CD4-positive, alpha-beta T cell treated with Interferon gamma for 1 hour (primary cell): ENCODE measurements around the gene KLF3.

Experiments
- DNase-seq: peaks from one replicate; pipeline ENCODE4 v3.0.0-alpha.2; 2020

KLF3 gene

DNA sequence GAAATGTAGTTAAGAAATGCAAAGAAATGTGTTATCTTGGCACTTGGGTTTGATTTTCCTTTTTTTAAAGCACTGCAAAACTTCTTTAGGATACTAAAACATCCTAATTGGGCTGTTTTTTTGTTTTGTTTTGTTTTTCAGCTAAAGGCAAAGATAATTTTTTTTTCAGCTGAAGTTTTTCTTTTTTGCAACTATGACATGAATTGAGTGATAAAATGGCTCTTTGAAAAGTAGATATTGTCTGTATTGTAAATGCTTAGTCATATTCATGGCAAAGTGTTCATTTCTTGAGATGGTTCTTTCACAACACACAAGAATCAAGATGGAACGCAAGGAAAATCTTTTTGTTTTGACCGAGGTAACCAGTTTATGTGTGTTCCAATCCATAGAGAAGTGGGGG lies 35.1 kb downstream of the KLF3 start:
- DNase-seq: no peak

DNA sequence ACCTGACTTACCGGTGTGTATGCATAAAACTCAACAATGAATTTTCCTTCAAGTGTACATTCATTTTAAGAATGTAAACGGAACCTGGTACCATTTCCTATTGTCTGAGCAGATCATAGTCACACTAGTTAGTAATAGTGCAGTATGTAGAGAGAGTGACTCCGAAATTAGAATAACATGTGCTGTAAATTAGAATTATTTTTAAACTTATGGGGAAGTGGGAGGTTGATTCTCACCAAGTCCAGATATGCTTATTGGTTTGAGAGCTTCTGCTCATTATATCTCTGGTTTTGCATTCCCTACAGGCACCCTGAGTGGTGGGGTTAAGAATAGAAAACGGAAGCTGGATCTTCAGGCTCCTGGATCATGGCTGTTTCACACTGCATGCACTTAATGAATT lies 39.6 kb downstream of the KLF3 start:
- DNase-seq: no peak

DNA sequence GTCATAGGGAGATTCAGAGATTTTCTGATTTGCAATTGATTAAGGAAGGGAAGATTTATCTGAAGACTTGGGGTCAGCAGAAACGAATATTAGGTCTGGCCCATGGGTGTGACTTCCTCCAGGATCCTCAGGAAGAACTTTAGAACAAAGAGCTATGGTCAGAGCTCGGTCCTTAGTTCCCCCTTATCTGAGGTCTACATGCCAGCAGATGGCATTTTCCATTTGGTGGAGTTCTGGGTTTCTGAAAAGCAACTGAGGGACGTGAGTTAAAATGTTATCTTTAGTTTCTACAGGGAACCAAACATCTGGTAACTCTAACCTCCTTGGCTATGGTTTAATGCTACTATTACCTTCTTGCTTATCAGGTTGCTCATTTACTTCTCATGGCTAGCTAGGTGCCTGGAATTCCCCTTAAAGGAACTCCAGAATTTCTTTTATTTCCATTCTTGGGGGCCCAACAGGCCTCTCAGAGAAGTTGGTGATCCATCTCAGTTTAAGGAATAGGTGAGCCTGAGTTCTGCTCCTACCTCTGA lies 40.7 kb downstream of the KLF3 start:
- DNase-seq: no peak

DNA sequence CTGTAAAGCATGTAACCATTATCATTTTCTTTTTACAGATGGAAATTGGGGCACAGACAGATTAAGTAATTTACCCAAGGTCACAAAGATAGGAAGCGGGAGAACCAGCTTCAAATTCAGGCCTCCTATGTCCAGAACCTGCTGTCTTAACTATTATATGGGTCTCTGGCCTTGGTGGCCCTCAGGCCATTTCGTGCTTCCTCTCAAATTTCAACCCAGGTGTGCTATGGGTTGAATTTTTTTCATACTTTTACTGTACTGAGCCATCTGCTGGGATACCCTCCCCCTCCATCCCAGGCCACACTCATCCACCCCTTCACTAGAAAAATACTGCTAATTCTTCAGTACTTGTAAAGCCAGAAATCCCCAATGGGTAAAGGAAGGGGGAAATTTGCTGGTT lies 42.3 kb downstream of the KLF3 start:
- DNase-seq: no peak

DNA sequence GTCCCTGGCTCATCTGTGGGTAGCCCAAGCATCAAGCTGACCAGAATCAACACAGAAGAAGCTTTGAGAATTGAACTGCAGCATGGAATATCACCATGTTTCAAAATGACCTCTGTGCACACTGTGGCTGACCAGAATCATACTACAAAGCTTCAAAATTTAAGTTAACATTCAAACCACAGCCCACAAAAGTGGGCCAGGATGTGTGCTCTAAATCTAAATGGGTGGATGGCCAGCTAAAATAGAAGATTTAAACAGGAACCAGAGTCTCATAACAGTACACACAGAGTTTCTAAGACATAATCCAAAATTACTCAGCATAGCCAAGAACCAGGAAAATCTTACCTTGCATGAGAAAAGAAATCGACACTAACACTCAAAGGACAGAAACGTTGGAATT lies 46.1 kb downstream of the KLF3 start:
- DNase-seq: no peak

DNA sequence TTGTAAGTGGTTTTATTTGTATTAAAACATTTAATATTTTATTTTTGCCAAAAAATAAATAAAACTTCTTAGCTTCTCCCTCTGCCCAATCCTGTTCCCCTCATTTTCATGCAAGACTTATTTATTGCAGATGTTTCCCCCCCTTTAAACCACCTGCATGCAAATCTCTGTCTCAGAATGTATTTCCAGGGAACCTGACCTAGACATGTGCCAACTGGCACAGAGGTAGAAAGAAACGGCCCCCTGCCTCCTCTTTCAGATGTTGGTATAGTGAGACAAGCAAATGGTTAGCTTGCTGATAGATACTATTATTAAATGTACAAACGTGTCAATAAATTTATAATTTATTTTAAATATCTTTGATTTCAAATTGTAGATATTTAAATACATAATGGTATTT lies 47.1 kb downstream of the KLF3 start:
- DNase-seq: no peak

DNA sequence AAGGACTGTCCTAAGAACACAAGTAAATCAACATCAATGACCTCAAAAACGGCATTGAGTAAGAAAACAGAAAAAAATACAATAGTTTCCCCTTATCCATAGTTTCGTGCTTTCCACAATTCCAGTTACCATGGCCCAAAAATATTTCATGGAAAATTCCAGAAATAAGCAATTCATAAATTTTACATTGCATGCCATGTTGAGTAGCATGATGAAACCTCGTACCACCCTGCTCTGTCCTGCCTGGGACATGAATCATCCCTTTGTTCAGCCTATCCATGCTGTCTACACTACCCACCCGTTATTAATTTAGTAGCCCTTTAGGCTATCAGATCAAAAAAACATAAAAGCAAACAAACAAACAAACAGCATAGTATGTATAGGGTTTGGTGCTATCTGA lies 51.1 kb downstream of the KLF3 start:
- DNase-seq: no peak

DNA sequence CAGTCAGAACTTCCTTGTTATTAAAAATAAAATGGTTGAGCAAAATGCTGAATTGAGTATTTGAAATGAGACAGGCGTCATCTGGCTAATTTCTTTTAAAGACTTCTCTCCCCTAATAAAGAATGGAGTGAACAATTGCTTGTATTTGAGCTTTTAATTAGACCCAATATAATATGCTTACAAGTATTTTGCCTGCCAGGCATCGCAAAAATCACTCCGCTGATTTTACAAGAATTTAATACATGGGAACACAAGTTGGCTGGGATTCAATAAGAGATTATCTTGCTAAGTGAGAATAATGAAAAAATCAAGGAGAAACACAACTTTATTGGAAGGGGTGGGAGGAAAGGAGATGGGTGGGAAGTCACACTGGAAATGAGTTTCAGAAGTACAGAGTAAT lies 52.3 kb downstream of the KLF3 start:
- DNase-seq: no peak

DNA sequence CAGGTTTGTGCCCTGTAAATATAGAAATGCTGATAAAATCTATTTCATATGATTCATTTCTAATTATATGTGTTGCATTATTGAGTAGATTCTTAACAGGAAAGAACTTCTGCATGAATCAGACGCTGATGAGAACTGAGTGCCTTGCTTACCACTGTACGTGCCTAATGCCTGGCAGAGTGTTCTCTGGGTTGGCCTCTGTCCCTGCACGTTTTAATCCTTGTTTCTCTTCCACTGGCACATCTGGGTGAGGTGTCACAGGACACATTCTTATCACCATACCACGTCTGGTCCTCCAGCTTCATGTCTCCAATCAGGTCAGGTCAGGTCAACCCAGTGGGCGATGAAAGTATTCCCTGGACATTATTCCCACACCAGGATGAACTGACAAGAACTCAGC lies 53.6 kb downstream of the KLF3 start:
- no peak for DNase-seq

DNA sequence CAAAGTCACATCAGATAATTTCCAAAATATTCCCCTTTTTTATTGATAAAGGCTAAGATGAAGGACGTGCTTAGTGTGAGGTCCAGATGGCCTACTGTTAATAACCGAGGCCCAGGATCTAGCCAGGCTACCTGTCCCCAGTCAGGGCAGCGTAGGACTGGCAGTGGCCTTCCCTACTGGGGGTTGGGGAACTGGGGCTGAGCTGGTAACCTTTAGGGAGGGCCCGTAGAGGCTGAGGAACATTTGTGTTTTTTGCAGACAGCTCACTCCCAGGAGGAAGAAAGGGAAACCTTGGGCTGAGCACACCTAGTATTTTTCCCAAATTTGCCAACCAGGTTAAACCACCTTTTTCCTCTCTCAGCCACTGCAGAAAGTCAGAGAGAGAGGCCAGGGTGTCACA lies 59.1 kb downstream of the KLF3 start:
- DNase-seq: no peak

DNA sequence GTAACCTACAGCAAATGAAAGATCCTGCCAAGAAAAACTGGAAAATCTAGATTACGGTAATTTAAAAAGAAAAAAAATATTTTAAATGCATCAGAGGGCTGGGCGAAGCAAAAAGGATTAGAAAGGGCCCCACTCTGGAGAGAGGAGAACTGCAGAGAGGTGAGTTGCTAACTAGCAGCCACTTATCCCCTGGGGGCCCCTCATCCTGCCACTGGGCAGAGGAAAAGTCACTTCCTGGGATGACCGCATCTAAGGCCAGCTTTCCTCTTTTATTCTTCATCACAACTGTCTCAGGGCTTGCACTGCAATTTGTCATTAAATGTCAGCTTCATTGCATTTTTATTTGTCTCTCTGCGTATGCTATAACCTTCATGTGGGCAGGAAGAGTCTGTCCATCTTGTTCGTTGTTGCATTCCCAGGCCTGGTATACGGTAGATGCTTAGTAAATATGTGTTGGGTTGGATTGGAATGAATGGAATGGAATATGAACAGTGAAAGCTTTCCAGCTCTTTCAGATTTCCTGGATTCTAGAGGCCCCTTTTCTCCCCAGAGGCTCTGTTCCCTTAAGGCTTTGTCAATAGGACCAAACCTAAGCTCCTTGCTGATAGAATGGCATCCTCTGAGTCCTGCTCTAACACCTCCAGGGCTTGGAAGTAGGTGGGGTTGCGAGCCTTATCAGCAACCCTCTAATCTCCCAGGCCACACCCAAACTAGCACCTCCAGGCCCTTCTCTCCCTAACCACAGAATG lies 59.9 kb downstream of the KLF3 start:
- no peak for DNase-seq

DNA sequence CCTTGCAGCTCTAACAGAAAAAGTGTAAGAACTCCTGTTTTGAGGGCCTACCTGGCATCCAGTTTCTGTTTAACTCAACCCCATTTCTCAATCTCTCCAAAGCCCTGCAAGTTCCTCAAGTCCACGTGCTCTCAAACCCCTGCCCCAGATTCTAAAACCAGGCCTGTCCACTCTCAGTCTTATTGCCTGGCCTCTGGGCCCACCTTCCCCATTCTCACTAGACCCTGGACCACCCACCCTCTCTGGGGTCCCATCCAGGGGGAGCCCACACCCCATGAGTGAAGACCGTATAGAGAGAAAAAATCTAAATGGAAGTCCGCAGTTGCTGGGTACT lies 60.4 kb downstream of the KLF3 start:
- DNase-seq: no peak

DNA sequence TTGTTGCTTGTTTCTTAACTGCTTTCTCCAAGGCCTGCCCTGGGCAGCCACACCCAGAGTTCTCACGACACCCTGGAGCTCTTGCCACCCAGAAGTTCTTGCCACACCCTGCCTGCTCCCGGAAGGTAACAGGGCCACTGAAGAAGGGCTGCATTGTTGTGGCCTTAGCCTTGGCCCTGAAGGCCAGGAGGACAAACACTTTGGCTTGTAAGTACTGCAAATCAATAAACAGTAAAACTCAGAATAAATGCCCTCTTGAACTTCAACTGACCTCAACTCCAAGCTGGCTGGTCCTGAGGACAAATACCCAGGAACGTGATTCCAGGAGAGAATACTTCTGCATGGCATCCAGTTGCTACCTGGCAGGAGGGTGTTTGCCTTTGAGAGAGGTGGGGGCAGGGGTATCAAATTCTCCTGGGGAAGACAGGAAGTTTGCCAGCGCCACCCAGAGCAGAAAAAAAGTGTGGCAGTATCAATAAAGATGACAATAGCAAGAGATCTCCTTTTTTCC lies 64.7 kb downstream of the KLF3 start:
- no peak for DNase-seq

DNA sequence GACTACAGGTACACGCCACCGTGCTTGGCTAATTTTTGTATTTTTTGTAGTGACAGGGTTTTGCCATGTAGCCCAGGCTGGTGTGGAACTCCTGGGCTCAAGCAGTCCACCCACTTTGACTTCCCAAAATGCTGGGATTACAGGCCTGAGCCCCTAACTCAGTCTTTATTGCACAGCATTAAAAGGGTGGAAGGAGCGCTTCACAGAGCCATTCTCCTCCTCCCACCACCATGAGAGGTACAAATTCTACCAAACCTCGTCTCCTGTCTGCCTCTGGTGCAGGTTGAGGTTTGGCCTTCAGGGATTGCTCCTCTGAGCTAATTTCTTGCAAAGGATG lies 66.5 kb downstream of the KLF3 start:
- no peak for DNase-seq

DNA sequence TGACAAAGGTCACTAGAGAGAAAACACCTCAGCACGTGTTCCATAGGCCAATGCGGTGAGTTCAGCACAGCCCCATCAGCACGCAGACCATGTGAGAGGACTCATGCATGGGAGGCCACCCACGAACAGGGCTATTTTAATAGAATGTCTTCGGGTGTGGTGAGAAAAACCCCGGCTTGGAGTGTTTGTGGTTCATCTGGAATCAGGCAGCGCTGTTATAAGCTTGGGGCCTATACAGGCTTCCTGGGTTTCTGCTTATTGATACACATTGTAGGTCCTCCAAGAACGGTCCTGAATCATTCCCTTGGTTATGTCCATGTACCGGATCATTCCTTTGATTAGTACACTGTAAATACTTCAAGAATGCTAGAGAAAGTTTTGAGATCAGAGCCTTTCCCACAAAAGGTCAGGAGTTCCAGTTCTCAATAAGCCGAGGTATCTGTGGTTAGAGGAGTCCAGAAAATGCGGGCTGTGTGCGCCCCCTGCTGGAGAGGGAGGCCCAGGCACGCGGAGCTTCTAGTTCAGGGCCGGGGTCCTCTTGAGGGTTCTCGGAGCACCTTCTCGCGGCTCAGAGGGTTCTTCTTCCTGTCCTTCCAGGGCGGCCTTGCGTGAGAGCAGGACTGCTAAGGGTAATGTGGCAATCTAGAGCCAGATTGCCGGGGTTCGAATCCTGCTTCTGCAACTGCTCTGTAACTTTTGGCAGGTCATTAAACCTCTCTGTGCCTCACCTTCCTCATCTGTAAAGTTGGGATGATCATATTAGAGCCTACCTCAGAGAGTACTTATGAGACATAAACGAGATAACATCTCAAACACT lies 67.0 kb downstream of the KLF3 start:
- peak; percentile 71 for DNase-seq

DNA sequence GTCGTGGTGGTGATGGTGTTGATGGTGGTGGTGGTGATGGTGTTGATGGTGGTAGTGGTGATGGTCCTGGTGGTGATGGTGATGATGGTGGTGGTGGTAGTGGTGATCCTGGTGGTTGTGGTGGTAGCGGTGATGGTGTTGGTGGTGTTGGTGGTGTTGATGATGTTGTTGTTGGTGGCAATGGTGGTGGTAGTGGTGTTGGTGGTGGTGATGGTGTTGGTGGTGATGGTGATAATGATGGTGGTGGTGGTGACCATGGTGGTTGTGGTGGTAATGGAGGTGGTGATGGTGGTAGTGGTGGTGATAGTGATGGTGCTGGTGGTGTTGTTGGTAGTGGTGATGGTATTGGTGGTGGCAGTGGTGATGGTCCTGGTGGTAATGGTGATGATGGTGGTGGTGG lies 69.7 kb downstream of the KLF3 start:
- DNase-seq: no peak

DNA sequence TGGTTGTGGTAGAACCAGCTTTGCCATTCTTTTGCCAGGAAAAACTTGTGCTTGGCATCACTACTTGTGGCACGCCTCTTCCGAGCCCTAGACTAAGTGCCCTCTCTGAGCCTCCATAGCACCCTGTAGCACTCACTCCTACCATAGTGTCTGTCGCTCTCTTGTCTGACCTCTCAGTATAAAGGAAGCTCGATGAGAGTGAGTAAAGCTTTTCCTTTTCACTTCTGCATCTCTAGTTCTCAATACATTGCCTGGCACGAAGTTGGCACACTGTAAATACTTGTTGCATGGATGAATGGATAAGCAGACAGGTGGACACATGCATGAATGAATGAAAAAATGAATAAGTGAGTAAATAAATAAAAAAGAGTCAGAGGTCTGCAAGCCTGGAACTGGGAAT lies 70.4 kb downstream of the KLF3 start:
- DNase-seq: no peak

DNA sequence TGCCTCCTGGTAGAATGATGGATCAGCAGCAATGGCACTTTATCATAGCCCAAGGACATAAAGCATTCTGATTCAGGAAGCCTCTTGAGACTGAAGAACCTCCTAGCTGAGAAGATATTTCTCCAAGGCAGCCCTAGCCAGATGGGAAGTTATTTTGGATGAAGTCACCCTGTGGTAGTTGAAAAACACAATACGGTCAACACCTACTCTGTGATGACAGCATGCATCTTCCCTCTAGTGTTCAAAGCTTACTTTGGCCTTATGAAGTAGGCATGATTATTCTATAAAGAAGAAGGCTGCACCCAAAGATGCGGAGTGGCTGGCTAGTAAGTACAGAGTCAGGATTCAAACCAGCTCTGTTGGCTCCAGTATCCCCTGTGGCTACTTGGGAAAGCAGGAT lies 70.9 kb downstream of the KLF3 start:
- DNase-seq: no peak

DNA sequence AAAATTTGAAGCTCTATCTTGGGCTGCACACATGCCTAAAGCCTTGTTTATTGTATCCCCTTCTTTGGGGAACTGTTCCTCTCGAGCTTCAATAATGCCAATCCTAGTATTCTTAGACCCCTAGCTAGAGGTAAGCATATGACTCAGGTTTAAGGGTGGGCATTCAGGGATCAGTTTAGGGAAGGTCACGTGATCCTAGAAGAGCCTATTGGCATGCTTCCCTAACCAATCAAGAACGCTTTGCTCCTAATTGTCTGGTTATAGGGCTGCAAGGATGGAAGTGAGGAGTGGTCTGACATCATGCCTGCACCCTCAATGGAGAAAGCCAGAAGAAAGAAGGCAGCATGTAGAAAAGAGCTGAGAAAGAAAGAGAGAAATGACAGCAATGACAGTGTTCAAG lies 71.9 kb downstream of the KLF3 start:
- DNase-seq: no peak

DNA sequence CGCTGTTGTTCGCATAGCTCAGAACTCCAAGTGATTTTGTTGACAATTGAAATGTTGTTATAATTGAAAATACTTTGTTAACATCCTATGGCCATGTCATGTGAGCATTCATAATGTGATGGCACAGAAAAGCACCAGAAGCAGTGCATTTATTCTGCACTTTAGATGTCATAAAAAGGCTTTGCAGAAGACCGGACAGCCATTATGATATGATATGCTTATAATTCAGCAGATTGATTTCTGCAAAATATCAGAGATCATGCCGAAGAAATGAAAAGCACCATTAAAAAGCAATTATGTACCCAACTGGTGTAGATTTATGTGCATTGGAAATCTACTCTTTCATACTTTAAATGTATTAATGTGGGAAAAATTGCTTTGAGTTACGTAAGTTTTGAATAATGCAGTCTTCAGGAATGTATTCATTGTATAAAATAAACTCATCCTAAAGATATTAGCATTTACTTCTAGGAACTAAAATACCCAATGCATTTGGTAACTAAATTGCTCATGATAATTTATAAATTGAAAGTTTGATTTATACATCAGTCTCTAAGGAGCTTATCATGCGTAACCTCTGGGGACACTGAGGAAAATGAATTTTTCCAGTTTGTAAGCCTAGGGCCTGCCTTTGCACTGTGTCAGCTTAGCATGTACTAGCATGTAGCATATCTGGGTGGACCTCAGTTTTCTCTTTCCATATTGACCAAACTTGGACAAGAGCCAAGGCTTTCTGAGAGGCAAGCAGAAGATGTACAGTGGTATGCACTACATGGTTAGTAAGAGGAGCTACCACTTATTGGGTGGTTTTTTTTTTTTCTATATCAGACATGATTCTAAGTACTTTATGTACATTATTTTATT lies 75.2 kb downstream of the KLF3 start:
- DNase-seq: no peak

DNA sequence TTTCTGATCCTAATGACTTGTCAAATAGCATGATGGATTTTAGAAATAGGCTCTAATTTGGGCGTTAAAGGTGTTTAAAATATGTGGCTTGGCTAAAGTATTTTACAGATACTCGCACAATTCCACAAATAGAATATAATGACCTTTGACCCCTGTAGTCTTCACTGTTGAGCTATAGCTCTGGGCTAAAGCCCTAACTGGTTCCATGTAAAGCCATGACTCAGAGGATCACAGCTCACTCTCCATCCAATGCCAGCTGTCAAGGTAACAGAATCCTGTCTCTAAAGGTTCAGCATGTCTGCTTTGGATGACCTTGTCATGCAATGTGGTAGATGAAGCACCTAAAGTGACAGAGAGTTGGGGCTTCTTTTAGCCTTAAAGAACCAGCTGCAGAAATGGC lies 76.3 kb downstream of the KLF3 start:
- DNase-seq: no peak

DNA sequence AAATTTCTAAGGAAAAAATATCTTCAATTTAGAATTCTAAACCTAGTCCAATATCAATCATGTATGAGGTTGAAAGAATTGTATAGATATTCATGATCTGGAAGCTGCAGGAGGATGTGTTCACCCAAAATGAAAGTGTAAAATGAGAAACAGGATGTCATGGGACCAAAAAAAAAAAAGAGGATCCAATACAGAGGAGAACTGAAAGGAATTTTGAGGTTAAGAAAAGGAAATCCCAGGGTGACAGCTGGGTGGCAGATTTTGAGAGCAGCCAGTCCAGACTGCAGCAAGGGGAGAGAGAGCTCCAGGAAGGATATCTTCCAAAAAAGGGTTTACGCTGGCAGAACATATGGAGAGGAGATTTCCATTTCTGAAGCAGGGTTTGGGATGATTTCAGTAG lies 79.9 kb downstream of the KLF3 start:
- DNase-seq: no peak

DNA sequence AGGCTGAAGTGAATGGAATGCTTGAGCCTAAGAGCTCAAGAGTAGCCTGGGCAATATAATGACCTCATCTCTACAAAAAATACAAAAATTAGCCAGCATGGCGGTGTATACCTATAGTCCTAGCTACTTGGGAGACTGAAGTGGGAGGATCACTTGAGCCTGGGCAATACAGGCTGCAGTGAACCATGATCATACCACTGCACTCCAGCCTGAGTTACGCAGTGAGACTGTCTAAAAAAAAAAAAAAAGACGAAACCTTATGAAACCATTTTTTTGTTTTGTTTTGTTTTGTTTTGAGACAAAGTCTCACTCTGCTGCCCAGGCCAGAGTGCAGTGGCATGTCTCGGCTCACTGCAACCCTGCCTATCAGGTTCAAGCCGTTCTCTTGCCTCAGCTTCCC lies 81.9 kb downstream of the KLF3 start:
- no peak for DNase-seq

DNA sequence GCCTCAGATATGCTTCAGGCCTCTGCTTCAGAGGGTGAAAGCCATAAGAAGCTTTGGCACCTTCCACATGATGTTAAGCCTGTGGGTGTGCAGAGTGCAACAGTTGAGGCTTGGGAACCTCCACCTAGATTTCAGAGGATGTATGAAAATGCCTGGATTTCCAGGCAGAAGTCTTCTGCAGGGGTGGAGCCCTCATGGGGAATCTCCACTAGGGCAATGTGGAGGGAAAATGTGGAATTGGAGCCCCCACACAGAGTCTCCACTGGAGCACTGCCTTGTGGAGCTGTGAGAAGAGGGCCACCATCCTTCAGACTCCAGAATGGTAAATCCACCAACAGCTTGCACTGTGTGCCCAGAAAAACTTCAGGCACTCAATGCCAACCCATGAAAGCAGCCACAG lies 83.6 kb downstream of the KLF3 start:
- no peak for DNase-seq
